PFSK-1 (cell line): ENCODE measurements around the gene PDE2A.

Experiments used
- FOXP2 ChIP-seq: optimal IDR thresholded peaks from 2 replicates; pipeline ENCODE3; 2011; ENCODE audit warnings: borderline replicate concordance, control low read depth, inconsistent platforms; ENCODE audit not compliant: insufficient read depth; ENCODE audit errors: extremely low read length, extremely low read depth
- POLR2AphosphoS5 ChIP-seq: IDR thresholded peaks from 2 replicates; pipeline ENCODE4 v1.6.1; 2012; ENCODE audit warnings: low read depth, mild to moderate bottlenecking, control low read depth, low read length, moderate library complexity
- REST ChIP-seq, 2 experiments: IDR thresholded peaks; 2 replicates each; pipeline versions ENCODE4 v1.6.1 to v1.8.0; 2011 to 2012; ENCODE audit warnings: low read depth in 2 of 2, low read length in 2 of 2, control low read depth in 1 of 2, inconsistent platforms in 1 of 2, mild to moderate bottlenecking in 1 of 2, moderate library complexity in 1 of 2; ENCODE audit not compliant: insufficient read depth in 1 of 2
- SIN3A ChIP-seq: IDR thresholded peaks from 2 replicates; pipeline ENCODE4 v1.6.1; 2012; ENCODE audit warnings: mild to moderate bottlenecking, low read length, moderate library complexity, borderline replicate concordance; ENCODE audit not compliant: insufficient read depth
- TAF1 ChIP-seq: IDR thresholded peaks from 2 replicates; pipeline ENCODE4 v1.6.1; 2012; ENCODE audit warnings: low read length, control low read depth, borderline replicate concordance; ENCODE audit not compliant: insufficient read depth

PDE2A gene

GRCh38 chr11:72685560-72686480 is 11.6 kb upstream of the PDE2A start:
- TF ChIP-seq FOXP2 (no peak), REST (IDR thresholded peaks at IDR 0.05; ENCODE audit: insufficient read depth in 1 of 2, low read depth in 2 of 2, low read length in 2 of 2) (no peak), SIN3A (no peak), TAF1 (no peak), POLR2AphosphoS5 (no peak)

DNA sequence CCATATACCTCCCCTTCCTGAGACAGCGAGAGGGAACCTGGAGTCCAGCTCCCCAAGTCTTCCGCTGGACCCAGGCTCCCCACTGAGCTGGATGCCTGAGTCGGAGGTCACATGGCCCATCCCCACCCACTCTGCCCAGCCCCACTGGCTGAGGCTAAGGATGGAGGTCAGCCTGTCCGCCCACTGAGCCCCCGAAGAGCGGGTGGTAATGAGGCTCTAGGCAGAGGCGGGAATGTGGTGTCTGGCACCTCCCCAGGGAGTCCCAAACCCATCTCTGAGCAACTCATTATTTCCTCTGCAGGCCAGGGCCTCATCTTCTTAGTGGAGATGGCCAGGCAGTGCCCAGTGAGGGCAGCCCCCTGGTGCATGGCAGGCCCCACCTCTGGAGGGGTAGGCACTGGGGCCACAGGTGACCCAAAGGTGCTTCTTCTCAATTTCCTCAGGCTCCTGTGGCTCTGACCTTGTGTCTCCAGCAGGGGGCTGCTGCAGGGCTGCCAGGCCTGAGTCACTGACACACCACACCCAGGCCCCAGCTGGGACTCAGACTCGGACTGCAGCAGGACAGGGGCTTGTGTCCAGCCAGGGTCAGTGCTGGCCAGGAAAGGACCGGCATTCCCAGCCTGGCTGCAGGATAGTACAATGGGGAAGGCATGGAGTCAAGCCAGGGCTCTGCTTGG is 10.2 kb upstream of the PDE2A start:
- no peak for TF ChIP-seq SIN3A
- TF ChIP-seq TAF1 = no peak
- TF ChIP-seq FOXP2 = no peak
- TF ChIP-seq POLR2AphosphoS5 = no peak

DNA sequence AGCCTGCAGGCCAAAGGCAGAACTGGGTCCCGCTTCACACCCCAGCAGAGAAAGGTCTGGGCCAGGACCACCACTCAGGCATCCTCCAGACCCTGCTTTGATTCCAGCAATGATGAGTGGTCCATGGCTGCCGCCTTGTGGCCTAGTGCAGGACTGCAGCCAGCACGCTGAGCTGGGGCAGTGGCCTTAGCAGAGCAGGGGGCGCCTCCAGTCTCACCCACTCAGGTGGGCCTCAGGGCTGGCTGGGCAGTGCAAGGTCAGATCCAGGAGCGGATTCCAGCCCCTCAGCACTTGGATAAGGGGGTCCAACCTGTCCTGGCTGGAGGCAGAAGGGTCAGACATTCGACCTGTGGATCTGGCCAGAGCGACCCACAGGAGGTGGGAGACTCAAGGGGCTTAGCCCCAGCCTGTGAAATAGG is 9.6 kb upstream of the PDE2A start:
- TF ChIP-seq SIN3A (no peak), FOXP2 (no peak), POLR2AphosphoS5 (no peak), REST (IDR thresholded peaks at IDR 0.05; ENCODE audit: insufficient read depth in 1 of 2, low read depth in 2 of 2, low read length in 2 of 2) (no peak), TAF1 (no peak)

GRCh38 chr11:72682858-72683243 is 8.6 kb upstream of the PDE2A start:
- TF ChIP-seq TAF1 (no peak), REST (IDR thresholded peaks at IDR 0.05; ENCODE audit: insufficient read depth in 1 of 2, low read depth in 2 of 2, low read length in 2 of 2) (no peak), FOXP2 (no peak), POLR2AphosphoS5 (no peak), SIN3A (no peak)

DNA sequence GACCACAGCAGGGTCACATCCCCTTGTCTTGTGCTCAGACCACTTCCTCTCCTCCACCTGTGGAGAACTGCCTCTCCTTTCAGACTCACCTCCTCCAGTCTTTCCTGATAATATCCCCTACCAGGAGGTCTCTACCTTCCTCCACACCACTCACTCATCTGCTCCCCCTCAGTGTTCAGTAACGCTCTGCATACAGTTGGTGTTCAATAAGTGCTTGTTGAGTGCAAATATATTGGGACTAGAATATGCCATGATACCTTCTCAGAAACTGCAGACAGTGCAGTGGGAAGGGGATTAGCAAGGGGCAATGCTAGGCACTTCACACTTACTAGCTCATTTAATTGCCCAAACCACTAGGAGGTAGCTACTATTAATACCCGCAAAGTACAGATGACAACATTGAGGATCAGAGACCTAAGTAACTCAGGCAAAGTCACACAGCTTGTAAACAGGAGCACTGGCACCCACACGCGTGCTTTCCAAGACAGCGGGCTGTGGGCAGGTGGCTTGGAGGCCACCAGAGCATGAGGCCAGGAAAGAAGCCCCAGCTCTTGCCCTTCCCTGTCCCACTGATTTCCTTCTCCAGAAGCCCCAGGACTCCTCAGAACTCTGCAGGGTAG is 8.1 kb upstream of the PDE2A start:
- TF ChIP-seq REST (IDR thresholded peaks at IDR 0.05; ENCODE audit: insufficient read depth in 1 of 2, low read depth in 2 of 2, low read length in 2 of 2) (no peak), POLR2AphosphoS5 (no peak), FOXP2 (no peak), TAF1 (no peak), SIN3A (no peak)
